NCI-H2029 treated with DMSO at 0.1 percent for 48 hours (cell line): ENCODE results near the gene GNAS-AS1.

ENCODE experiments used
- DNase-seq: peaks from one replicate; lab custom pipeline; 2025; lab: John Stamatoyannopoulos, UW

The GNAS-AS1 gene

DNA sequence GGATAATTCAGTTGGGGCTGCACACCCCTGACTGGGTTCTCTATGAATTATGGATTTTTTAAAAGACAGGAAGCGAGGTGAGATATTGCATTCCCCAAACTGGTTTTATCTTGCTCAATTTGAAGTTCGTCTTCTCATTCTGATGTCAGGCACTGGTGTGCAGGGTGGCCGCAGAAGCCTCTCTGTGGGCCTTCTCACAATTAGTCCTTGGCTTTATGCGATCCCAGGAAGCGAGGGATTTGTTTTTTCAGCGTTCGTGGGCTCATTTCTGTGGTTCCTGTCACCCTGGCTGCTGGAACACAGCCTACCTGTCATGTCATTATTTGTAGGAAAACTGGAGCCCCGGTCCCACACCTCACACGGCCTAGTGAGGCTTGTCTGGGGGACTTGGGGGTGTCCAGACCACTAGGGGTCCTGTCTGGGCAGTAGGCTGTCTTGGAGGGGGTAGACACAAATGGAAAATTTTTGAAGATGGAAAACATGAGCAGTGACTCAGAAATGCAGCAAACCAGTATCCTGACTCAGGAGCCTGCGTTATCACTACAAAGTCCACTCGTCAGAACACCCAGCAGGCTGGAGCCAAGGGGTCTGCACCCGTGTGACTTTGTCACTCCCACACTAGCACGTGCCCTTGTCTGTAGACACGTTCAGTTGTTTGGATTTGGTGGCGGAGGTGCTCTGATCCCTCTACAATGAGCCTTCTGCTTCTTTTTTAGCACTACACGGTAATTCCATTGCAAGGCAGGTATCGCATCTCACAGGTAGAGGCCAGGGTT, 42.2 kb downstream of the GNAS-AS1 start:
- DNase-seq, result no peak

DNA sequence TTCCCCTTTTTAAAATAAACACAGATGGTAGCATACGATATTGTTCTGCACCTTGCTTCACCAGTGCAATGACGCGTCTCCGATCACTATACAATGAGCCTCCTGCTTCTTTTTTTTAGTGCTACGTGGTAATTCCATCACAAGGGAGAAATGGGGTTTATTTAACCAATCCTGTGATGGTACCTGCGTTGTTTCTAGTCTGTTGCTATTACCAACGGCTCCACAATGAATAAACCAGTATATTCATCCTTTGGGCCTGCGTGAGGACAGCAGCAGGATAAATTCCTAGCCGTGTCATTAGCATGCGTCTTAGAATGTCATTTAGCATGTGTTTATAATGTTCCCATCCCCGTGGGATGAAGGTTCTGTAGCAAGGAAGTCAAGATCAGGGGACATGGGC, 42.9 kb downstream of the GNAS-AS1 start:
- no peak for DNase-seq

DNA sequence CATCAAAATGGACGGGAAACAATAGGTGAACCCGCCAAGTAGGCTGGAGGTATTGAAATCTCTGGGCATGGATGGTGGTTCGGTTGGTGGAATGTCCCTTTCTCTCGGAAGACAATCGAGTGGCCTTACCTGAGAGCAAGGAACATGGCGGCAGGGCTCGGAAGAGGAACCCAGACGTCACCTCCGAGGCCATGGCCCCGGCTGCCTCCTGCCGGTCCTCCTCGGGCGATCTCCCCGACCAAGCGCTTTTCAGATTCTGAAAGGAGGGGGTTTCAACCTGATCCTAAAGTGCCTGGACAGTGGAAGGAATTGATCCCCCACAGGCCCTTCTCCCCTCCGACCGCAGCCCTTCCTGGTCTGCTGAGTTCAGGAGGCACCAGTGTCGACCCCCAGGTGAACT, 47.2 kb downstream of the GNAS-AS1 start:
- no peak for DNase-seq

DNA sequence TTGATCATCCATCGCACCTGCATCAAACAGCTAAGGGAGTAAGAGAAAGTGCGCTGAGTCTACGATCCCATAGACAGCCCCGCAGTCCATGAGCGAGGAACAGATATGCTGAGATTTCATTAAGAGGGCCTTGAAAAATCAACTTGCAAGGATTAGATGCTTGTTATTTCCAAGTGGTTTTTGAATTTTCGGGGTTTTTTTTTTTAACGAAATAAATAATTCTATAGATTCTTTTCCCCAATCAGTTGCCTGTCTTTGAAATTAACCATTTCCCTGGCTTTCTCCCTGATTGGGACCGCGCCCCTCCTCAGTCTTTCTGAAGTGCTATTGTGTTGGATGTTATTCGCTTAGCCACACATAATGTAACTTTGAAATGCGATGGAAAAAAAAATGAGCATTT, 48.6 kb downstream of the GNAS-AS1 start:
- DNase-seq, result no peak

DNA sequence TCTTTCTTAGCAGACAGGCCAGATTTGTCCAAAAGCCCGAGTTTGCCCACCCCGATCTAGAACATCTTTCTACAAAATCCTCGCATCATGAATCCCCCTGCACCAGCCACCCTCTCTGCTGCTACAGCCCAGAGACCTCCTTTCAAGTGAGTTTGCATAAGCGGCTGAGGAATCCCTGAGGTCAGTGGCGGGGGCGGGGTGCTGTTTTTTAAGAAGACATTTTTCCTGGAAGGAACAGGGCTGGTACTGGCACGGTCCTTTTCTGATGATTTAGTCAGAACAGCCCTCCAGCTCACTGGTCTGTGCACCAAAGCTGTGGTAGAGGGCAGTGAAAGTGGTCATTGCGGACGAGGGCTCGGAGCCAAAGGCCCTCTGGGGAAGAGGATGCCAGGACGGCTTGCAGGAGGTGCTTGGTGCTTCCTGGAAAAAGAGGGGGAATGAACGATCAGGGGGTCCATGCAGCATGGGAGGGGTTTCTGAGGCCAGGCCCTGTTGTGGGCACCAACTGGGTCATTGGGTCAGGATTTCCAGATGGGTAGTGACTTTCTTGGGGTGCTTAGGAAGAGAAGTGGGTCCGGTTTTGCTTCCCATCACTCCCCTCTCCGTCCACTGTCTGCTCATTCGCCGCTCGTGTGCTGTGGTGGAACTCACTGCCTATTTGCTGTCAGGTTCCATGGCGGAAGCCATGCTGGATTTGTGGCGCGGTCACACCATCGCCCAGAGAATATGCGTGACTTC, 50.4 kb downstream of the GNAS-AS1 start:
- DNase-seq, result no peak

DNA sequence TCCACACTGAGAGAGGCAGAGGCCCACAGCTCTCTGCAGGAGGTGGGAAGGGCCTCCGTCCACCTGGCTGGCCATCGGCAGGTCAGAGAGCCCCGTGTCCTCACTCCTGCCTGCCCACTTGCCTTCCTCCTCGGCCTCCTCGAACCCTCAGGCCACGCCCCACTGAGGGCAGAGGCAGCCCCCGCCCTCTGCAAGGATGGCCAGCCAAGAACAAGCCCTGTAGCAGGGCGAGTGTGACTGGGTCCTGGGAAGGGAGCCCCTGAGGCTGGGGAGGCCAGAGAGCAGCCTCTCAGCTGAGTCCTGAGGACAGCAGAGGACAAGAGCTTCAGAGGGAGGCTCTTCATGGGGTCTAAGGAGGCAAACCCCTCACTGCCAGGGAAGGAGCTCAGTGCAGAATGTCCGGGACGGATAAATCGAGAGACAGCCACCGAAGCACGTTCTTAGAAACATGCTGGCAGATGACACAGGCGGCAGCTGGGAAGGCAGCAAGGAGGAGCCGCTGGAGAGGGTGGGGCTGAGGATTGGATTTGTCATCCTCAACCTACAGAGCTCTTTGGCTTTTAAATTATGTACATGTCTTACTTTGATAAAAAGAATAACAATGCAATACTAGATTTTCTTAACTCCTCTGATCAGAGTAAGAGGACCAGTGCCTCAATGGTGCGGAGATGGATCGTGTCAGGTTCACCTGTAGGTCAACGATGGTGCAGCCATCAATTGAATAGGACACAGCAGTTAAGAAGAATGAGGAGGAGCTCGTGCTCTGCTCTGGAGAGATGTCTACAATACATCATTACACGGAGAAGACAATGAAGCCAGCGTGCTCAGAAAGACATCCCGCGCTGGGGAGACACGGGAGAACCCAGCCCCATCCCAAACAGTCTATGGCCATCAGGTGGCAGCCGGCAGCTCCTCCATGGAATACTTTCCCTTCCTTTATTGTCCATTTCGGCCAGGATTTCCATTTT, 53.0 kb downstream of the GNAS-AS1 start:
- DNase-seq, result no peak

DNA sequence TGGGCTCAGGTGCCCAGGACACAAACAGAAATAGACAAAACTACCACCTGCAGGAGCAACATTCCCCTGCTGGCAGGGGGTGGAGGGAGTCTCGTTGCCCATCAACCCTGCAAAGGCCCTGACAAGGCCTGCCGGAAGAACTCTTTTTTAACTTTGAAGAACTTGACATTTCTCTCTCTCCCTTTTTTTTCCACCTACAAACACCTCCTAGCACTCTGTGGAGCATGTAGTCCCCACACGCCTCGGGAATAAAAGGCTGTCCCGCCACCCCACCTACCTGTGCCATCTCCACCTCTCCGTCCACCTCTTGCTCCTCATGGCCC, 54.8 kb downstream of the GNAS-AS1 start:
- no peak for DNase-seq

DNA sequence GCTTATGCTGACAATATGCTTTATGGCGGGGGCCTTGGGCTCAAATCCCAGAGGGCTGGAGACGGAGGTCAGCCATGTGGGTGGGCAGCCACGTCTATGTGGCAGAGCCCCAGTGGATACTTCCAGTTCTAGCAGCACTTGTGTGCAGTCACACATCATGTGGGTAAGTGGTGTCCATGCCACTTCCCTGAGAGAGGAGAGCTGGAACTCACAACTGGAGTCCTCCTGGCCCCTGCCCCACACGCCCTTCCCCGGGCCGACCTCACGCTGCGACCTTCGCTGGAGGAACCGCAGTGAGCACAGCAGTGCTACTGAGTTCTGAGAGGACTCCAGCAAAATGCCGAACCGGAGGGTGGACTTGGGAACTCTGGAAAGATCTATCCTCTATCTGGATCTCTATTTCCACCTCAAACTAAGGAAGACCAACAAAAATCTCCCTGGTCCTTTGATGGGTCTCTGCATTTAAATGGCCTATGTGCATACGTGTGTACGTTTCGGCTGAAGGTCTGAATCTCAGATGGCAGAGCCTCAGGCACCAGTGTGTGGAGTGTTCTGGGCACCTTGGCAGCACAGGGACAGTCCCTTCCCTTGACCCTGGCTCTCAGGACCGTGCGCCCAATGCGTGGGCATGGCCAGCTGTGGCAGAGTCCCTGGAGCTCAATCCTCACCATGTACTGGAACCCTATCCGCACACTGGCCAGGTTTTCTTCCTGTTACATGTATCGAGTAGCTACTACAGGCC, 55.4 kb downstream of the GNAS-AS1 start:
- DNase-seq, result no peak

DNA sequence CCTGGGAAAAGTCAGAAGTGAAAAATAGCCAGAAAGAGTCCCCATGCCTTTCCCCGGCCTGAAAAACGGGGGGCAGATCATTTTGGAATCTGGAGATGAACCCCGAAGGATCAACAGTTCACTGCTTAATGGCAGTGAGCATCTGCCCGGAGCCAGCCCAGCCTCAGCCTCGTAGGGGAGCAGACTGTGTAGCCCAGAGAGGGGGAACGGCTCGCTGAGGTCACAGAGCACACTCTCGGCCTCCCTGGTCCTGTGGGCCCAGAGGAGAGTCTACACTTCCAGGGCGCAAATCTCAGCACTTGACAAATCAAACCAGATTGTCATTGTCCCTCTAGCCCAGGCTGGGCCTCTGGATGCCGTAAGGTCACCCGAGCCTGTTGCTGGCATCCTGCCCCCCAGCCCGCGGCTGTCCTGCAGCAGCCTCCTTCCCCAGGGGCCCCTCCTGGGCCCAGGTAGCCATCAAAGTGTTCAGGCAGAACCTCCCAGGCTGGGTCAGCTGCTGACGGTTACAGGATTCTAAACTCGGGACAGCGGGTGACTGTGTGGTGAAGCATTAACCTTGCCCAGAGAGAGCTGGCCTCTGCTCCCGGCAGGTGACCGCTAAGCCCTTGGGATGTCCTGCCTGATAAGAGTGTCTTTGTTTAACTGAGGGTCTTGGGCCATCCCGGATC, 56.1 kb downstream of the GNAS-AS1 start:
- no peak for DNase-seq

DNA sequence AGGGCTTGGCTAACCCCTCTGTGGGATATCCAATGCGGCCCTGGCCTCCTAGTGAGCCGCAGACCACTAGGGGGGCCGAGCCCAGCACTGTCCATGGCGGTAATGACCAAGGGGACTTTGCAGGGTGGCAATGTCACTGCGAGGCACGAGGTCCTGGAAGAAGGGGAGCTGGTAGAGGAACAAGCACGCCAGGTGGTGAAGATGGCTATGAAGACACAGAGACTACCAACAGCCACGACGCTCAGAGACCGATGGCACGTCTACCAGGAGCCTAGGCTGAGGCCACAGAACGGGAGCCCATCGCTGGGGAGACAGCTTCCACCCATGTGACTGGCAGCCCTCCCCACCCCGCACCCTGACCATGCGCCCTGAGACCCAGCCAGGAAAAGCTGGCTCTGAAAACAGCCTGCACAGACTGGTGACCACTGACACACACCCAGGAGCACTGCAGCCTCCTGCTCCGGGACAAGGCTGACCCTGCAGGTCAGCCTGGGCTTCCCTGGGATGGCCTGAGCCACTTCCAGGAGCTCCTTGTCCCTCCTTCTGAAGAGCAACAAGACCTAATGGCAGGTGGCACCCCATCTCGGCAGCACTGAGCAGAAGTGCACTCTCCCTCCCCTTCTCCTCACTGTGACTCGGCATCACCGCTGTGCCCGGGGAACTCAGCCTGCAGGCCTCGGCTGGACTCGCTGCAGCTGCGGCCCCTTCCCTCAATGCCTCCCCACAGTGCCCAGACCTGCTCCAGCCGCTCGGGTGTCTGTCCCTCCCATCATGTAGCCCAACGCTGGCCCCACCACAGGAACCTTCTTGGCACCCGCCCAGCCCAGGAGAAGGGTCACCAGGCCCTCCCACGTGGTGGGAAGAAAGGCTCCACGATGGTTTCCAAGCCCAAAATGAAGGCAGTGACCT, 56.9 kb downstream of the GNAS-AS1 start:
- DNase-seq, result no peak

DNA sequence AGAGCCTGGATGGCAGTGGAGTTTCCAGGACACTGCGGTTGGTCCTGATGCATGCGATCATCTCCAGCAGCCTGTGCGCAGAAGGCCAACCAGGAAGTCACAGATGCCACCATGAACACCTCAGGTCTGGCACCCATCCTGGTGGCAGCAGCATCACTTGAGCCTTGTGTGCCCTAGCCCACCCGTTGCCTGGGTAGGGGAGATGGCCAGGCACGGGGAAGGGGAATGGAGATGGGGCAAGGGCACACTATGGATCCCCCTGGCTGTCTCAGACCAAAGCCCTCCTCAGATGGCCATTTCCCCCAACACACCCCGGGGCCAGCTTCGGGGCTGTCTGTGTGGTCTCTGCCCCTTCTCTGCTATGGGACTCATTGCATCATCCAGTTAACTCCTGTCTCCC, 58.3 kb downstream of the GNAS-AS1 start:
- no peak for DNase-seq

DNA sequence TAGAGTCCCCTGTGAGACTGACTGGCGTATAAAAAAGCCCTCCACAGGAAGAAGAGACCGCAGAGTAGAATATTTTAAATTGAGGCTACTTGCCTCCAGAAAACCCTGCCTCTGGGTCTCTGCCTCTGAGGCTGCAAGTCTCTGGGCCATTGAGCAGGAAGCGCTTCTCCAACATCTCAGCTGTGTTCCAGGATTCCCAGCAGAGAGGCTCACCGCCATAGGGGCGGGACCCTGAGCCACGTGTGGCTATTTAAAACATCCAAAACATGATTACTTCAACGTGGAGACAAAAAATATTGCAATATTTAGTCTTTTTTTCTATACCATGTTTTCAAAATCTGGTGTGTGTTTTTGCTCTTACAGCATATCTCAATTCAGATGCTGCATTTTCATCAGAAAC, 59.4 kb downstream of the GNAS-AS1 start:
- no peak for DNase-seq

DNA sequence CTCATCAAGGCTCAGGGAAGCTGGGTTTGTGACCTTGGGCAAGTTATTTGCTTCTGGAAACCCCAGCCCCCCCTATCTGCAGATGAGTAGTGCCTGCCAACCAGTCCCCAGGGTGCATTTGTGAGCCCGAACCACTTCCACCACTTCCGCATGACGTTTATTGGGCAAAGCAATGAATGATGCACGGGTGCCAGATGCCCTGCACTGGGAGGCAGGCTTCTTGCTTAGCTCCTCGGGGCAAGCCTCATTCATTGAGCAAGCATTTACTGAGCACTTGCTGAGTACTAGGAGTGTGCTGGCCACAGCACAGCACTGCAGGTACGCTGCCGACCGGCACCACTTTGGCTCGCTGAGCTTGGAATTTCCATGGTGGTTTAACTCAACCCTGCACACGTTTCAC, 60.2 kb downstream of the GNAS-AS1 start:
- no peak for DNase-seq

DNA sequence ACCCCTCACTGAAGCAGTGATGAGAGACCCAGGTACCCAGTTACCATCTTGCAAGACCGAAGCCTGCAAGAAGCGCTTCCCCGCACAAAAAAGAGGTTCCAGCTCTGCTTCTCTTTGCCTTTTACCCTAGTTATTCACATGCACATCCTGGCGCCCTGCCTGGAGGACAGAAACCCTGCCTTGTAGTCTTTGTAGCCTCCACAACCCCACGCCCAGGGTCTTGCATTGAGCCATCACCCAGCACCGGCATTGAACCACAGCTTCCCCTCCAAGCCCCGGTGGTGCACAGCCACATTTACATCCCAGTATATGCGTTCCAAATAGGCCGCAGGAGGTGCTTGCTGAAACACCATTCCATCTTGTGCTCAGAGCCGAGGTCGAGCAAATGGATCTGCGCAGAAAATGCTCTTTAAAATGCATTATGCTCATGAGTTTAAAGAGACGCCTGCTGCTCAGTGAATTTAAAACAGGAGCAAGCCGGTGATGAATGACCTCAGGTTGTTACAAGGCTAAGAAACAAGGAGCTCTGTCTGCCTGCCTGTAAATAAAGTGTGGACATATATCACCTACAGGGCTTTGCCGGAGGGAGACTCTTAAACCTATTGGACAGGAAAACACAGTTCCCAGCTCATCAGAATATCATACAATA, 61.7 kb downstream of the GNAS-AS1 start:
- no peak for DNase-seq

DNA sequence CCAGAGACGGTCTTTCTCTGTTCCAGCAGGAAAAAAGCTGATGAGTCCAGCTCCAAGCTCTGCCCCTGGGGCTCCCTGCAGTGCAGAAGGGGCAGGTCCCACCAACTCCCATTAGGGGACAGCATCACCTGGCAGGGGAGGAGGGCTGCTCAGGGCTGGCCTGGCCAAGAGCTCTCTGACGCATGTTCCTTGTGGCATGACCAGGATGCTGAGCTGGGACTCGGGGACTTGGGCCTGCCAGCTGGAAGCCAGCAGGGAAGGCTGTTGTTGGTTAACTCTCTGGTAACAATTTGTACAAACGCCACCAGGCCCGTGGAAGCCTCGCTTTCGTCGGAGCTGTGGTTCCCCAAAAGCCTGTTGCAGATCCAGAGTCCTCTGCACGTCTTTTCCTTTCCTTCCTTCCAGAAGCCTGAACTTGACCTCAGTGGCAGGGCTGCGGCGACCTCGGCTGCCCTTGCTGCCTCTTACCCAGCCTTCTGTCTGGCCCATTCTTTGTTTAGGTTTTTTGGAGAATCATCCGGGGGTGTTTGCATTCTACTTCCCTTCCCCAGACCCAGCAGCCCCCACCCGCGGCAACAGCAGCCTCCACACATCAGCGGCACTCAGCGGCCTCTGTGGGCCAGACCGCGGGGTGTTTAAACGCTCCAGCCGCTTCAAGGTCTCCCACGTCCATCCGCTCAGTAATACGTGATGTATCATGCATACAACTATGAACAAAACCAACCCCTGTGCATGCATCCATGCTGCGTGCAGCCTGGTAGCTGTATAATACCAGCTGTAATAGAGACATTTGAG, 63.3 kb downstream of the GNAS-AS1 start:
- DNase-seq, result no peak

DNA sequence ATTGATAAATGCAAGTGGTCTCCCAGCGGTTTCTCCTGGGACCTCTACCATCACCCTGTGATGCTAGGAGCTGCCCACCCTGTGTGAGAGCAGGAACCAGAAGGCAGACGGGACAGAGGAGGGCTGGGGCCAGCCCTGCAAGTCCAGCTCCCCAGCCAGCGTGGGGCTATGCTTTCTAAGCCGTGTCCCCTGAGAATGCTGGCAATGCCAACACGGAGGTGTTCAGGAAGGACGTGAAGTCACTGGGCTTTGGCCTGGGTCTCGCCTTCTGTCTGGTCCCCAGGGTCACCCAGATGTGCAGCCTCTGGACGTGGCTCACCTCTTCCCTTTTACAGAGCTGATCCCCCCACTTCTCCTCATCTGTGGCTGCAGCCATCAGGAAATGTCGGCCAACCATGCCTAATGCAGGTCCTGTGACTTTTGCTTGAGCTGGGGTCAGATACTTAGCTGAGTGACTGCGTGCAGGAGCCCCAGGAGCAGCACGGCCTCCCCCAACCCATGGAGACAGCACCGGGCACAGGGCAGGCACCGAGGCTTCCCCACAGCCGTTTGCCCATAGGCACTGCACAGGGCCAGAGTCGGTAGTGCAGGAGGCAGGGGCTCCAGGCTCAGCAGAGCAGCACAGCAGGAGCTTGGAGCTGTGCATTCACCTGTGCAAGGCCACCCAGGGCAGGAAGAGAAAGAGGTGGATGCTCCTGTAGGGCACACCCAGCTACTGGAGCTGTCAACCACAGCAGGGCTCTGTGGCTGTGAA, 66.2 kb downstream of the GNAS-AS1 start:
- DNase-seq, result no peak

DNA sequence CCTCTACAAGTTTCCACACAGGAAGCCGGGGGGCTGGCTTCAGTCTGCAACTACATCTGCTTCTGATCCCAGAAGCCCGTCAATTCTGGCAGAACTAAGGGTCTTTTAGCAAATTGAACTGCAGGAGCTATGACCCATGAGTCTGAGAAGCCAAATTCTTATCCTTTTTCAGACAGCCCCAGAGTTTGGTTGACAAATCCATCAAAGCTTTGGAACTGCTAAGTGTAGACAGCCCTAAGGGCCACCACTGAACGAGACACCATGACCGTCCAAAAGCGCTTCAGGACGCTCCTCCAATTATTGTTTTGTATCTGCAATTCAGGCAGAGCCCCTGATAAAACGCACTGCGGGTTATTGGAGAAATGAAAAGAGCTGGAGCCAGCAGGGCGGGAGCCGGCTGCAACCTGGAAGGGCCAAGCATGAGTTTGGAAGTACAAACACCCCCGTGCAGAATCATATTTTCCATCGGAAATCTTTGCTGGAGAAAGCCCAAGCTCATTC, 67.1 kb downstream of the GNAS-AS1 start:
- DNase-seq, result no peak

DNA sequence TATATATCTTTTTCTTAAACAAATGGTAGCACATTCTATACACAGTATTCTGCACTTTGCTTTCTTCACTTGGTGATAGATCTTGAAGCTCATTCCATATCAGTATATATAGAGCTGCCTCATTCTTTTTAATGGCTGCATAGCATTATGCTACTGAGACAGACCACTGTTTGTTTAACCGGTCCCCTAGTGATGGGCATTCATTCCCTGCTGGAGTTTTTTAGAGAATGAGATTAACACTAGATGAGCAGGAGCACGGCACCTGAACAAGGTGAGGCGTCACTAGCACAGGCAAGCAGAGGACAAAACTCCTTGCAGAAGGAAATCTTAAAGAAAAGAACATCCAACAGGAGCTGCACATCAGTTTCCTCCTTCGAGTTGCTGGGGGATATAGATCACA, 69.6 kb downstream of the GNAS-AS1 start:
- DNase-seq, result no peak
